GM12878 (cell line): ENCODE measurements around the gene AP1B1. TPM values are rescaled to one million over a fixed set of nuclear protein-coding genes. Genes with fewer than 3 reads are reported as not detected.

Source experiments
- ATAC-seq: fragments of 200-7000 bp; cut with Tn5 transposase; 3 replicates; pipeline ENCODE4 v1.9.1; 2020; ENCODE audit warnings: mild to moderate bottlenecking, moderate library complexity
- BruUV-seq: library from RNA; stranded (reverse); fragments of 400-500 nt; replicated peaks from 2 replicates; lab custom pipeline; 2021; lab: Mats Ljungman, UMichigan
- CTCF ChIA-PET: fragments of 300-600 bp; sonication (Branson Sonifier 250); formaldehyde crosslinking; extraction: SDS; loops from one replicate; lab custom pipeline; 2021; ENCODE audit warnings: inconsistent platforms; lab: Yijun Ruan, JAX
- POLR2A ChIA-PET: fragments of 350-600 bp; formaldehyde crosslinking; extraction: SDS; loops from one replicate; lab custom pipeline; 2021; ENCODE audit warnings: inconsistent platforms; lab: Charles Lee
- RAD21 ChIA-PET: fragments of 300-600 bp; sonication (Branson Sonifier 250); formaldehyde crosslinking; loops from one replicate; lab custom pipeline; 2023; ENCODE audit warnings: antibody characterized with exemption; ENCODE audit not compliant: unreplicated experiment; lab: Charles Lee
- SMC1A ChIA-PET: fragments of 300-600 bp; sonication (Branson Sonifier 250); formaldehyde crosslinking; loops from one replicate; lab custom pipeline; 2023; ENCODE audit not compliant: unreplicated experiment, uncharacterized antibody; lab: Charles Lee
- DNase-seq: peaks from one replicate; pipeline ENCODE4 v3.0.0-alpha.2; 2011; ENCODE audit warnings: low read depth, low spot score
- FAIRE-seq: peaks from 3 replicates; lab custom pipeline; 2011; peaks lifted over from hg19 to GRCh38; lab: Jason Lieb, UNC
- H2AFZ ChIP-seq: 2 replicates; pipeline ENCODE4 v1.6.0; 2011; ENCODE audit warnings: low read depth, low read length, control low read depth; ENCODE audit not compliant: control insufficient read depth
- H3K27ac ChIP-seq: 2 replicates; pipeline ENCODE4 v1.5.1; 2011; ENCODE audit warnings: control low read depth; ENCODE audit not compliant: control insufficient read depth, insufficient read depth
- H3K27me3 ChIP-seq, 2 experiments: replicated peaks in 1 of 2; 2 replicates each; pipeline versions ENCODE4 v1.6.0 to v1.6.1; 2011; ENCODE audit warnings: low read length in 1 of 2; ENCODE audit not compliant: control insufficient read depth in 2 of 2, insufficient read depth in 2 of 2
- H3K36me3 ChIP-seq, 2 experiments: 2 replicates each; pipeline ENCODE4 v1.5.1; 2011; ENCODE audit warnings: low read length in 1 of 2; ENCODE audit not compliant: control insufficient read depth in 2 of 2, insufficient read depth in 2 of 2
- H3K4me1 ChIP-seq: 2 replicates; pipeline ENCODE4 v1.6.1; 2011; ENCODE audit warnings: mild to moderate bottlenecking, low read length, moderate library complexity, mixed read lengths; ENCODE audit not compliant: control insufficient read depth, insufficient read depth
- H3K4me2 ChIP-seq: 2 replicates; pipeline ENCODE4 v1.6.0; 2011; ENCODE audit warnings: control low read depth; ENCODE audit not compliant: control insufficient read depth, insufficient read depth
- H3K4me3 ChIP-seq: fragments of 200-600 bp; sonication (generic); 2 replicates; pipeline ENCODE4 v1.5.1; 2016
- H3K79me2 ChIP-seq: 2 replicates; pipeline ENCODE4 v1.6.0; 2011; ENCODE audit warnings: low read length; ENCODE audit not compliant: control insufficient read depth, insufficient read depth
- H3K9ac ChIP-seq: 2 replicates; pipeline ENCODE4 v1.8.0; 2011; ENCODE audit warnings: low read length, control low read depth, mixed read lengths; ENCODE audit not compliant: control insufficient read depth, insufficient read depth
- H3K9me3 ChIP-seq: replicated peaks from 3 replicates; pipeline ENCODE4 v1.5.1; 2011; ENCODE audit warnings: mild to moderate bottlenecking, low read length; ENCODE audit not compliant: control insufficient read depth, insufficient read depth
- H4K20me1 ChIP-seq: 2 replicates; pipeline ENCODE4 v1.6.0; 2011; ENCODE audit not compliant: control insufficient read depth, insufficient read depth
- DPF2 ChIP-seq: fragments of 450-650 bp; IDR thresholded peaks from 2 replicates; pipeline ENCODE4 v1.6.1; 2017; ENCODE audit warnings: mild to moderate bottlenecking
- EZH2 ChIP-seq: IDR thresholded peaks from 2 replicates; pipeline ENCODE4 v1.6.1; 2012; ENCODE audit warnings: low read depth, mild to moderate bottlenecking, control low read depth, inconsistent platforms, low read length, borderline replicate concordance; ENCODE audit not compliant: control insufficient read depth
- HCFC1 ChIP-seq: fragments of 150-350 bp; IDR thresholded peaks from 2 replicates; pipeline ENCODE4 v1.6.1; 2014; ENCODE audit warnings: low read length
- IKZF2 ChIP-seq, 2 experiments: fragments of 450-650 bp; IDR thresholded peaks; 2 replicates each; pipeline ENCODE4 v1.6.1; 2017; ENCODE audit warnings: mild to moderate bottlenecking in 2 of 2, moderate library complexity in 2 of 2
- KDM1A ChIP-seq: fragments of 200-600 bp; sonication (generic); IDR thresholded peaks from 2 replicates; pipeline ENCODE4 v1.6.1; 2016; ENCODE audit warnings: borderline replicate concordance
- MEF2B ChIP-seq: fragments of 450-650 bp; IDR thresholded peaks from 2 replicates; pipeline ENCODE4 v1.6.1; 2018; ENCODE audit warnings: mild to moderate bottlenecking, moderate library complexity; ENCODE audit not compliant: partially characterized antibody, poor library complexity, severe bottlenecking
- PAX5 ChIP-seq: IDR thresholded peaks from 2 replicates; pipeline ENCODE4 v1.6.1; 2011; ENCODE audit warnings: low read depth, low read length, borderline replicate concordance
- SKIL ChIP-seq: fragments of 450-650 bp; IDR thresholded peaks from 2 replicates; pipeline ENCODE4 v1.6.1; 2017; ENCODE audit warnings: mild to moderate bottlenecking, low read depth, inconsistent platforms; ENCODE audit not compliant: poor library complexity, severe bottlenecking
- SMAD5 ChIP-seq: IDR thresholded peaks from 2 replicates; pipeline ENCODE4 v1.6.1; 2016; ENCODE audit warnings: antibody characterized with exemption, low read depth
- SMARCA5 ChIP-seq: fragments of 450-650 bp; IDR thresholded peaks from 2 replicates; pipeline ENCODE4 v1.6.1; 2017; ENCODE audit warnings: mild to moderate bottlenecking
- ZBED1 ChIP-seq: IDR thresholded peaks from 2 replicates; pipeline ENCODE4 v1.6.1; 2016; ENCODE audit warnings: borderline replicate concordance
- WGBS: methylation state at CpG from one replicate; pipeline ENCODE4 v1.1.6; 2016; ENCODE audit warnings: low lambda C conversion rate; ENCODE audit not compliant: insufficient replicate concordance, insufficient coverage; ENCODE audit errors: missing lambda C conversion rate; 5-methylcytosine and 5-hydroxymethylcytosine counted together
- in situ Hi-C: fragments of 300-500 bp; cut with MboI; formaldehyde crosslinking; loops from 9 replicates; pipeline ENCODE4 v1.14.3; 2018; ENCODE audit warnings: mixed read lengths
- intact Hi-C: fragments of 100-400 bp; cut with micrococcal nuclease; formaldehyde crosslinking; loops from one replicate; pipeline ENCODE4 v1.14.2; 2022; ENCODE audit not compliant: unreplicated experiment
- polyA plus RNA-seq, 11 experiments: library from polyadenylated mRNA; depleted of rRNA in 4 of 11; unstranded in 6 of 11; stranded (reverse) in 5 of 11; fragments of >200 nt; fragmentation: Nextera tagmentation in 4 of 11; fragmentation: Illumina TruSeq in 1 of 11; extraction: Ambion mirVana in 4 of 11; extraction: Trizol in 1 of 11; gene quantifications; 1 replicate in 1 of 11; 2 replicates in 10 of 11; pipeline versions ENCODE4 v1.2.1 to v1.2.3, GENCODE V29; 2011 to 2016; ENCODE audit warnings: inconsistent platforms in 2 of 11, missing spikeins in 2 of 11, low read depth in 1 of 11
- total RNA-seq, 4 experiments: library from RNA; depleted of rRNA in 3 of 4; stranded (reverse); fragments of >200 nt in 3 of 4; fragmentation: Illumina TruSeq in 1 of 4; extraction: Trizol in 1 of 4; gene quantifications; 2 replicates each; pipeline versions ENCODE4 v1.2.1 to v1.2.3, GENCODE V29; 2013 to 2021

The AP1B1 gene
- total and polyA plus RNA-seq, 10 of the 15 experiments (the other 5 are each of a cell fraction or from before 2014, with no cell fraction given) = 2.1 to 98.6 (median 57.8) TPM

GRCh38 chr22:29339381-29340235 lies 48.8 kb downstream of the AP1B1 start:
- no peak for FAIRE-seq
- no TSS peak for BruUV-seq
- SMC1A ChIA-PET = no interaction called here
- CTCF ChIA-PET = interaction anchor here (0.6 kb wide), 1 partner anchor 39 kb away, joined by 3 read pairs; no protein-coding TSS in a partner anchor
- RAD21 ChIA-PET = no interaction called here
- no peaks in the 10 kb centered on the region for H3K9me3 ChIP-seq
- peaks cover 28 to 59% of the 10 kb centered on the region in 2 experiments for H3K36me3 ChIP-seq
- POLR2A ChIA-PET = no interaction called here
- no peaks in the 10 kb centered on the region for H3K79me2 ChIP-seq
- no peaks in the 10 kb centered on the region for H3K4me1 ChIP-seq
- H3K27me3 ChIP-seq = no peaks in the 10 kb centered on the region
- in situ Hi-C loops = no loop called here
- WGBS = 94% methylated on average over 21 of the region's 23 CpGs
- no peak for ATAC-seq
- no peak overlapping the region for H3K4me3 ChIP-seq
- no peak overlapping the region for H3K4me2 ChIP-seq
- TF ChIP-seq IKZF2 (IDR thresholded peaks at IDR 0.05) (no peak), MEF2B (no peak), KDM1A (no peak), SKIL (no peak), SMARCA5 (no peak), ZBED1 (no peak), SMAD5 (no peak), EZH2 (no peak), PAX5 (no peak), DPF2 (no peak), HCFC1 (no peak)
- H4K20me1 ChIP-seq = no peaks in the 10 kb centered on the region; the same call in 1 of the 2 replicates
- intact Hi-C loops = no loop called here
- no peak for DNase-seq
- no peak overlapping the region for H3K9ac ChIP-seq
- H3K27ac ChIP-seq = no peak overlapping the region
- no peak overlapping the region for H2AFZ ChIP-seq
